NT2/D1 (cell line): Measurements from ENCODE around the gene PLD4.

Experiments
- DNase-seq: peaks from one replicate; pipeline ENCODE4 v3.0.0-alpha.2; 2011; ENCODE audit warnings: low read depth, low spot score
- H3K27me3 ChIP-seq: 2 replicates; pipeline ENCODE4 v1.6.0; 2011; ENCODE audit warnings: mild to moderate bottlenecking; ENCODE audit not compliant: insufficient read length, insufficient read depth
- H3K36me3 ChIP-seq: 2 replicates; pipeline ENCODE4 v1.6.1; 2011; ENCODE audit warnings: mild to moderate bottlenecking, low read length, mixed read lengths; ENCODE audit not compliant: insufficient read depth, insufficient read length
- H3K4me1 ChIP-seq: 2 replicates; pipeline ENCODE4 v1.5.1; 2011; ENCODE audit not compliant: insufficient read depth, insufficient read length
- H3K4me3 ChIP-seq: 2 replicates; pipeline ENCODE4 v1.5.1; 2011; ENCODE audit warnings: low read depth; ENCODE audit not compliant: insufficient read length
- H3K9ac ChIP-seq: 2 replicates; pipeline ENCODE4 v1.6.0; 2011; ENCODE audit warnings: low read depth; ENCODE audit not compliant: insufficient read length
- H3K9me3 ChIP-seq: 2 replicates; pipeline ENCODE4 v1.5.1; 2011; ENCODE audit warnings: mild to moderate bottlenecking, low read length; ENCODE audit not compliant: insufficient read depth
- SUZ12 ChIP-seq: IDR thresholded peaks from 2 replicates; pipeline ENCODE4 v1.6.1; 2011; ENCODE audit not compliant: insufficient read length, insufficient read depth; ENCODE audit errors: extremely low read depth
- YY1 ChIP-seq: IDR thresholded peaks from 2 replicates; pipeline ENCODE4 v1.6.1; 2011; ENCODE audit not compliant: insufficient read length, insufficient read depth
- ZNF274 ChIP-seq: IDR thresholded peaks from 2 replicates; pipeline ENCODE4 v1.6.1; 2011; ENCODE audit warnings: mild to moderate bottlenecking, low read depth, low read length

The PLD4 gene

DNA sequence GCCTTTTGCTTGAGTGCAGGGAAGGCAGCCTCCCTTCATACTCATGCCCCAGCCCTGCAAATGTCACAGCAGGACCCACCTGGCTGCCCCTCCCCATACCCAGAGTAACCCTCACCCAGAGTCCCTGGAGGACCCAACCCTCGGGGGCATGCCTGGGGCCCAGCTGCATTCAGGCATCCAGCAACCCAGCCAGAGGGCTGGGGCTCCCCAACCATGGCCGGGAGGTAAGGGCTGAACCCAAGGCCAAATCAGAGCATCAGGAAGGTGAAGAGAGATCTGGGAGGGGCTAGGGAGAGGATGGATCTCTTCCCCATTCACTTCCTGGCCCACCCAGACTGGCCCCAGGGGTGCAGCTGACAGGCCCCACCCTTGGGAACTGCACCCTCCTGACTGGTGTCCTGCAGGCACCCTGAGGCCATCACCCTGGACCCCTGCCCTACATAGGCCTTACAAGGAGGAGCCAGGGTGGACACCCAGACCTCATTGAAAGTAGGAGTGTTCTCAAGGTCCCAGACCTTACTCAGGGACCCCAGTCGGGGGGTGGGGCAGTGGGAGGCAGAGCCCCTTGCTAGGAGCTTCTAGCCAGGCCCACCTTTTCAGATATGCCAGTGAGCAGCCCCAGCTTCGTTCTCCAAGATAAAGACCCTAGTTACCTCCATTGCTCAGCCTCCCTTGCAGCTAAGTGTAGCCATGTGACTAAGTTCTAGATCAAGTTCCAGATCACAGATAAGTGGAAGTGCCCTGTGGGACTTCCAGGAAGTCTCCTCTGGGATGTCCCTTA lies 849 bp upstream of the PLD4 start:
- Histone ChIP-seq H3K9ac (no peak overlapping the region), H3K4me3 (no peak overlapping the region), H3K4me1 (peaks cover 15% of the 10 kb centered on the region), H3K27me3 (no peaks in the 10 kb centered on the region), H3K9me3 (peaks cover 9% of the 10 kb centered on the region; the same call in 1 of the 2 replicates), H3K36me3 (no peaks in the 10 kb centered on the region)
- no peak for DNase-seq
- TF ChIP-seq YY1, result no peak
- no peak for TF ChIP-seq ZNF274
- TF ChIP-seq SUZ12, result no peak

DNA sequence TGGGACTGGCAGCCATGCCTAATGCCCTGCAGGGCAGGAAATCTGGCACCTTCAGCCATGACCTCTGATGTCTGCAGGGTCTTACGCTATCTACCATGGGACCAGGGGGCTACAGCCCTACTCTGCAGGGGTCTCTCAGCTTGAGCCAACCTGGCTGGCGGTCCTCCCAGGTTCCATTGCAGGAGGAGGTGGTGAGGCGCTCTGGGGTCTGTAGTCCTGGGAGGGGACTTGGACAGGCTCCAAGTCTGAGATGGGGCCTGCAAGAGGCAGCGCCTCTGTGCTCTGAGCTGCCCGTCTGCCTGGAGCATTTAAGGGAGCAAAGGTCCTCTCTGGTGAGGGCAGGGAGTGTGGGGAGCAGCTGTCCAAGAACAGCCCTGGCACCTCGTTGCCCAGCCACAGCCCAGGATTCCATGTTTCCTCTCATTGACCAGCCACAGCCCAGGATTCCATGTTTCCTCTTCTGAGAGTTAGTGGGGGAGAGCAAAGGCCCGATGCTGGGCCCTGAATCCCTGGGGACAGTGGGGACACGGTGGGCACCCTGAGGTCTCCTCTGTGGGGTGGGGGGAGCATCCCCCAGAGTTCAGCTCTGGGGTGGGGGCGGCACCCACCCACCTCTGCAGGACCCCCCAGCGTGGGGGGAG lies 655 bp downstream of the PLD4 start:
- Histone ChIP-seq H3K27me3 (no peaks in the 10 kb centered on the region), H3K36me3 (no peaks in the 10 kb centered on the region), H3K4me1 (peaks cover 15% of the 10 kb centered on the region), H3K9me3 (peaks cover 9% of the 10 kb centered on the region; the same call in 1 of the 2 replicates), H3K9ac (no peak overlapping the region), H3K4me3 (no peak overlapping the region)
- TF ChIP-seq ZNF274 (no peak), YY1 (no peak), SUZ12 (no peak)
- DNase-seq, result no peak

DNA sequence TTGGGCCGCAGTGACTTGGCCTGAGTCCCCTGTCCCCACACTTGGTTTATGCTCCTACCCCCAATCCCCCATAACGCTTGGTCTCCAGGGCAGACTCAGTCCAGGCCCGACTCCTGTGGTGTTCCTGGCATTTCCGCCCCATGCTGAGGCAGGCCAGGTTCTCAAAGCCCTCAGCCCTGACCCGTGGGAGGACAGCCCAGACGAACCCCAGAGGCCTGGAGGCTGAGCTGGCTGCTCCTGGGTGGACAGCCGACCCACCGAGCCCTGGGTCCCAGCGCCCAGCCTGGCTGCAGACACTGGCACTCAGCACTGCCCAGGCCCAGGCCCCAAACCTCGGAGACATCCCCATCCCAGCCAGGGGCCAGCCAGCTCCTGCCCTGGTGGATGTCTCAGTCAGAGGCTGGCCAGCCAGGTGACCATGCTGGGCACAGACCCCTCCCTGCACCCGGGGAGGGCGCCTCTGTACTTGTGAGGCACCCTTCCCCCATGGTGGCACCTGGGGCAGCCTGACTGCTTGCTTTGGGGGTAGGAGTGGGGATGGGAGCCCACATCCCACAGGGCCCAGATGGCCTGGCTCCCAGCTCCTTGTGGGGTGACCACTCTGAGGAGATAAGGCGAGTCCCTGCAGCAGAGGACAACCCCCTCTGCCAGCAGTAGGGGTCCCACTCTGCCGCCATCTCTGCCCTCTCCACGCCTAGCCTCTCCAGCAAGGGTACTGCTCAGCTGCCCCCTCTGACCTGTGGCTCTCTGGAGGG lies 1.4 kb downstream of the PLD4 start:
- H3K9ac ChIP-seq, result no peak overlapping the region
- H3K4me1 ChIP-seq, result peaks cover 15% of the 10 kb centered on the region
- no peak overlapping the region for H3K4me3 ChIP-seq
- no peak for DNase-seq
- H3K9me3 ChIP-seq, result peaks cover 9% of the 10 kb centered on the region; the same call in 1 of the 2 replicates
- H3K36me3 ChIP-seq, result no peaks in the 10 kb centered on the region
- TF ChIP-seq SUZ12, result no peak
- no peak for TF ChIP-seq YY1
- TF ChIP-seq ZNF274, result no peak
- H3K27me3 ChIP-seq, result no peaks in the 10 kb centered on the region

DNA sequence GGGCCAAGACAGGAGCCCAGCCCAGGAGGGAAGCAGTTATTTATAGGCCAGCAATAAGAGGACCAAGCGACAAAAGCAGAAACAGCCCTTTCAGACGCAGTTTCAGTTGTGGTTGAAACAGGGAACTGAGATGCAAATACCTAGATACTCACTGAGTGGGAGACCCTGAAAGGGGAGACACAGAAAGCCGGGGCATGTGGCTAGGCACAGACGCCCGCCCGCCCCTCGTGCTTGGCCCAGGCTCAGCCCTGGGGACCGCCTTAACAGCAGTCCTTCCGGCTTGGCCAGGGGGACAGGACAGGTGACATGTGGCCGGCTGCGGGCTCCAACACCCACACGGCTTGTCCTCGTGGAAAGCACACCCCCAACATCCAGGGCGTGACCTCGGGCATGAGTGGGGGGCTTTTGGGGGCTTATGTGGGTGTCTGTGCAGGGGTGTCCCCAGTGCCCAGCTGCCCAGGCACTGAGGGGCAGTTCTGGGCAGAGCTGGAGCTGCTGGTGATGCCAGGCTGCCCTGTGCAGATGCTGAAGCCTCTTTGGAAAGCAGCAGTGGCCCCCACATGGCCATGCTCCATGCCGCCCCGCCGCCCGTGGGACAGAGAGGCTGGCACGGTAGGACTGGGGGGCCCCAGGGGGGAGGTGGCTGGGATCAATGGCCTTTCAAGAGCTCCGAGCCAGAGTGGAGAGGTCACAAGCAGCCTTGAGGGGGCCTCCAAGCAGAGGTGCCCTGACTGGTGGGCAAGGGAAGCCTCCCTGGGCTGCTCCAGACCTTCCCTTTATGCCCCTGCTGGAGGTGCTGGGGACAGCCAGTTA lies 2.1 kb downstream of the PLD4 start:
- no peak for DNase-seq
- no peak overlapping the region for H3K4me3 ChIP-seq
- no peak overlapping the region for H3K9ac ChIP-seq
- H3K9me3 ChIP-seq, result peaks cover 9% of the 10 kb centered on the region; the same call in 1 of the 2 replicates
- H3K36me3 ChIP-seq, result no peaks in the 10 kb centered on the region
- peaks cover 1% of the 10 kb centered on the region for H3K27me3 ChIP-seq
- peaks cover 15% of the 10 kb centered on the region for H3K4me1 ChIP-seq
- TF ChIP-seq YY1, result no peak

DNA sequence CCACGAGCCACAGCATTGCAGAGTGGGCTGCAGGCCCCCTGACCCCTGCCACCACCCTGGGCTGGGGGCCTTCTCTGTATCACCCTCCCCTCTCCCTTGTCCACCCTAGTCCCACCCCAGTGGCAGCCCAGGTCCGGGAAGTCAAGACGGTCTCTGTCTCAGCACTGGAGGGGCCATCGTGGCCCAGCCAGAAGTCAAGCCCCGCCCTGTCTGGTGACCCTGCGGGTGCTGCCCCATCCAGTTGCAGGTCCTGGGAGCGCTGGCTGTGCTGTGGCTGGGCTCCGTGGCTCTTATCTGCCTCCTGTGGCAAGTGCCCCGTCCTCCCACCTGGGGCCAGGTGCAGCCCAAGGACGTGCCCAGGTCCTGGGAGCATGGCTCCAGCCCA lies 2.7 kb downstream of the PLD4 start:
- H3K36me3 ChIP-seq, result no peaks in the 10 kb centered on the region
- peaks cover 15% of the 10 kb centered on the region for H3K4me1 ChIP-seq
- peaks cover 9% of the 10 kb centered on the region; the same call in 1 of the 2 replicates for H3K9me3 ChIP-seq
- no peak overlapping the region for H3K9ac ChIP-seq
- TF ChIP-seq ZNF274, result no peak
- peaks cover 7% of the 10 kb centered on the region for H3K27me3 ChIP-seq
- DNase-seq, result no peak
- no peak overlapping the region for H3K4me3 ChIP-seq

DNA sequence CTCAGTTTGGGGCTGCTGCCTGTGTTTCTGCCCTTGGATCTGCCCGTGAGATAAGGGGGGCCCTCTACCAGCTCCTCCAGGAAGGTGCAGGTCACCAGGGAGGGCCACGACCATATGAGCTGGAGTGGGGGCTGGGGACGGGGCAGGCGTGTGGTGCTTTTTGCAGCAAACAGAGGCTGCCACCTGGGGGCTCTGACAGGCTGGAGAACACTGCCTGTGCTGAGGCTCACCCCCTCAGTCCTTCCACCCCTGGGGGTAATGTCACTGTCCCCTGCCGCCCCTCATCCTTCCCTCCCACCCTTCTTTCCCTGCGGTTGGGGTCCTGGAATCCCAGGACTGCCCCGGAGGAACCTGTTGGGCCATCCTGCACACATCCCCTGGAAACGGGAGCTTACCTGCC lies 3.2 kb downstream of the PLD4 start:
- TF ChIP-seq SUZ12 (no peak), YY1 (no peak), ZNF274 (no peak)
- Histone ChIP-seq H3K4me1 (peaks cover 15% of the 10 kb centered on the region), H3K4me3 (no peak overlapping the region), H3K36me3 (no peaks in the 10 kb centered on the region), H3K9ac (no peak overlapping the region), H3K27me3 (peaks cover 11% of the 10 kb centered on the region), H3K9me3 (peaks cover 9% of the 10 kb centered on the region; the same call in 1 of the 2 replicates)
- no peak for DNase-seq
